ENCODE results near the gene ZNF689. TPM values are rescaled to one million over a fixed set of nuclear protein-coding genes. Genes with fewer than 3 reads are reported as not detected.

Gene ZNF689
- total RNA-seq, 1 experiment from 2014 or later: 12.0 TPM

GRCh38 chr16:30570636-30571444 is 39.3 kb downstream of the ZNF689 start:
- in situ Hi-C loops (cut with HindIII; ENCODE audit: low pct_unique_long_range_greater_than_20kb, low sequenced_read_pairs): no loop called here
- DNase-seq (ENCODE audit: low read depth): no peak

DNA sequence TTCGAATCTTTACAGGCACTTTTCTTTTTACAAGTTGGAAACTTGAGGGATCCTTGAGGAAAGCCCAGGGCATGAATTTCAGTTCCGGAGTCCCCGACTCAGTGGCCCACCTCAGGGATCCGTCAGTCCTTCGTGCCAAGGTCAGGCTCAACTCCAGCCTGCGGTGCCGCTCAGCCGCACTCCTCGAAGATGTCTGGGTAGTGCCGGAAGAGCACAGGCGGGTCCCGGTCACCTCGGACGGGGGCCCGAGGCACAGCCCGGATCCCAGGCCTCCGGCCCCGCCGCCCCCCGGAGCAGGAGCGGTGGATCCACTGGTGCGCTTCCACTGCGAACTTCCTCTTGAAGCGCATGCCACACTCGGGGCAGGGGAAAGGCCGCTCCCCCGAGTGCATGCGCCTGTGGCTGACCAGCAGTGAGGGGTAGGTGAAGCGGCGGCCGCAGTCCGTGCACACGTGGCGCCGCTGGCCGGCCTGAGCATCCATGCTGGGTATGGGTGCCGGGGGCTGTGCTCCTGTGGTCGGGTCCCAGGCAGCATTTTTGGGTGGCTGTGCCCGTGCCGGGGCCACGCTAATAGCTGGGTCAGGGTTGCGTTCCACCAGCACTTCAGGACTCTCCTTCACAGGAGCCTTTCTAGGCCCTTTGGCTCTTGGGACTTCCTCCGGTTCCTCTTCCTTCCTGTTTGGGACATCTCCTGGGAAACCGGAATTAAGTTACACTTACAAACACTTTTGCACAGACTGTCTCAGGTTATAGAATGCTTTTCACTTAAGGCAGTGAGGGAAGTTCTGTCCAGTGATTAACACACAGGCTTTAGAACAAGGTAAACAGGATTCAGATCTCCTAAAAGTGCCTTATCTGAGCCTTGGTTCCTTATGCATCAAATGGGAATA is 40.2 kb downstream of the ZNF689 start:
- no peak for DNase-seq (ENCODE audit: low read depth)
- in situ Hi-C loops (cut with HindIII; ENCODE audit: low pct_unique_long_range_greater_than_20kb, low sequenced_read_pairs): no loop called here

DNA sequence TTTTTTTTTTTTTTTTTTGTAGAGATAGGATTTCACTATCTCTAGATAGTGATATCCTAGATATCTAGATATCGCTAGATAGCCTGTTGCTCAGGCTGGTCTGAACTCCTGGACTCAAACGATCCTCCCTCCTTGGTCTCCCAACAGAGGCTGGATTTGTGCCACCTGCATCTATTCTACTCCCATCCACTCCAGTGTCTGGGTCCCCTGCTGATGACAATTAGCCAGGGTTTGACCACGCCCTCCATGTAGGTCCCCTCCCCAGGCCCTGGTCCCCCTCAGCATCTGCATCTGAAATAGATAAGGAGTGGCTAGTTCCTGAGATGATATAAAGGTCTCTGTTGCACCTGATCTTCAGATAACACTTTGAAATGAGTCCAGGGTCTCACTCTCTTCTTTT is 40.9 kb downstream of the ZNF689 start:
- in situ Hi-C loops (cut with HindIII; ENCODE audit: low pct_unique_long_range_greater_than_20kb, low sequenced_read_pairs): no loop called here
- DNase-seq (ENCODE audit: low read depth): no peak

- in situ Hi-C loops (cut with HindIII; ENCODE audit: low pct_unique_long_range_greater_than_20kb, low sequenced_read_pairs): no loop called here
- peak; percentile 39 for DNase-seq (ENCODE audit: low read depth)
These were observed 42.1 kb downstream of the ZNF689 start for GRCh38 chr16:30567991-30568638.

- in situ Hi-C loops (cut with HindIII; ENCODE audit: low pct_unique_long_range_greater_than_20kb, low sequenced_read_pairs): no loop called here
These were observed 42.8 kb downstream of the ZNF689 start for GRCh38 chr16:30567160-30567990.

DNA sequence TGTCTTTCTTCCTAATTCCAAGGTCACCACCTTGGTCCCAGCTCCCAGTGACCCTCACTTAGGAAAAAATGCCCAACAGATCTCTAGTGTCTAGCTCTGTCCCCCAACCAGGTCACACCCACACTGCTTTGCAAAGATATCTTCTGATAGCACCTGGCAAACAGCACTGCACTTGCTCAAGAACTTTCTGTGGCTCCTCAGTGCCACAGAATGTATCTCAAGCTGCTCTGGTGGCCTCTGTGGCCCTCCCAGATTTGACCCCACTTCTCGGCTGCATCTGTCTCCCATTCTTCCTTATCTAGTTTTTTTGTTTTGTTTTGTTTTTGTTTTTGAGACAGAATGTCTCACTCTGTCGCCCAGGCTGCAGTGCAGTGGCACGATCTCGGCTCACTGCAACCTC is 43.7 kb downstream of the ZNF689 start:
- in situ Hi-C loops (cut with HindIII; ENCODE audit: low pct_unique_long_range_greater_than_20kb, low sequenced_read_pairs): no loop called here
- DNase-seq (ENCODE audit: low read depth): no peak

More at GRCh38 chr16:30567160-30567990, 42.8 kb downstream of the ZNF689 start:
- peak; percentile 65 for DNase-seq (ENCODE audit: low read depth)

DNA sequence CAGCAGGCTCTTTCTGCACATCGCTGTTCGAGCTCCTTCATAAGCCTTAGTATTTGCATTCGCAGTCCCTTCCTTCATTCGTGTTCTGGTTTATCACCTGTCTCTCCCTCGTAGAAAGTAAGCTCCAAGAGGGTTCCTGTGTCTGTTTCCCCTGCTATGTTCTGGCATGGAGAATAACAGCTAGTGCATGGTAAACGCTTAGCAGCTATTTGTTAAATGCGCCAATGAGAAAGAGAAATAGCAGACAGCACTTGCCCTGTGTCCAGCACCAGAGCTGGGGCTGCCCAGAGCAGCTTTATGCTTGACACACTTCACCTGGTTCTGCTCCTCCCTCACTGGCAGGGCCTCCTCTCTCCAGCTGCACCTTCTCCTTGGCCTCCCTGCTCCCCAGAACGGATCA is 44.2 kb downstream of the ZNF689 start:
- in situ Hi-C loops (cut with HindIII; ENCODE audit: low pct_unique_long_range_greater_than_20kb, low sequenced_read_pairs): no loop called here

DNA sequence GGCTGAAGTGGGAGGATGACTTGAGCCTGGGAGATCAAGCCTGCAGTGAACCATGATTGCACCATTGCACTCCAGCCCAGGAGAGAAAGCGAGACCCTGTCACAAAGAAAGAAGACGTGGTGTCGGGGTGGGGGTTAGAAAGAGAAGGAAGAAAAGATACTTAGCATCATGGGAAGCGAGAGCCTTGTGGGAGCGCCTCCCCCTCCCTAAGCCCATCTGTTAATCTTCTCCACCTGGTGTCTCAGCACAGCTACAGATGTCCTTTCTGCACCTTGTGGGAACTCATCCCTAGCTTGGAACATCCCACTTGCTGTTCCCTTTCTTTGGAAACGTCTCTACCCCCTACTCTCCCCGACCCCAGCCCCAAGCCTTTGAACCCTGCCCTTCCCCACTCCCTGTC is 44.7 kb downstream of the ZNF689 start:
- in situ Hi-C loops (cut with HindIII; ENCODE audit: low pct_unique_long_range_greater_than_20kb, low sequenced_read_pairs): no loop called here
- DNase-seq (ENCODE audit: low read depth): no peak

More for the DNA sequence above, 44.2 kb downstream of the ZNF689 start:
- DNase-seq (ENCODE audit: low read depth): no peak

- in situ Hi-C loops (cut with HindIII; ENCODE audit: low pct_unique_long_range_greater_than_20kb, low sequenced_read_pairs): no loop called here
- no peak for DNase-seq (ENCODE audit: low read depth)
These were observed 48.2 kb downstream of the ZNF689 start for GRCh38 chr16:30562021-30562420.

DNA sequence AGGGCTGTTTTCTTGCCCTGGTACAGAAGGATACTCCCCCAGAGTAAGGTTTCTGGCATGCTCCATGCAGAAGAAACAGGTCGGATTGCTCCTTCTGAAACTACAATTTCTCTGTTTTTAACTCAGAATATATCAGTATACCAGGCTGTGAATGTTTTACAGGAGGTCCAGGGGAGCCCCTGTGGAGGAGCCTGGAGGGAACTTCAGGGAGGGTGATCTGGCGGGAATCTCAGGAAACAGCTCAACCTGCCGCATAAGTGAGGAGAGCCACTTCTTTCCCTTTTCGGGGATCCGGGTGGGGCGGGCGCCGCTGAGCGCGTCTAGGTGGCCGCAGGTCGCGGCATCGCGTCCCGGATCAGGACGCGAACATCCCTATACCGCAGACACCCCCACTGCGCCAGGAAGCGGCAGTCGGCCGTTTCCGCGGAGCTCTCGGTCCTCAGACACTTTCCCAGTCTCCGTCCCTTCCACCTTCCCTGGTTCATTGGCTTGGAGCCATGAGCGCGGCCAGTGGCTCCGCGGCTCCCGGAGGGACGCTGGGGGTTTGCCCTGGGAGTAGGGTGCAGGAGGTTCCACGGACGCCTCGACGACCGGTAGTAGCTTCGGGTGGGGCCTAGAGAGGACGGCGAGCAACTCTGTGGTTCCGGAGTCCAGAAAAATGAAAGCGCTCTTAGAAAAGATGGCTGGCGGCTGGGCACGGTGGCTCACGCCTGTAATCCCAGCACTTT is 48.9 kb downstream of the ZNF689 start:
- no peak for DNase-seq (ENCODE audit: low read depth)
- in situ Hi-C loops (cut with HindIII; ENCODE audit: low pct_unique_long_range_greater_than_20kb, low sequenced_read_pairs): no loop called here

GRCh38 chr16:30559690-30560089 is 50.5 kb downstream of the ZNF689 start:
- in situ Hi-C loops (cut with HindIII; ENCODE audit: low pct_unique_long_range_greater_than_20kb, low sequenced_read_pairs): no loop called here
- DNase-seq (ENCODE audit: low read depth): no peak

- no peak for DNase-seq (ENCODE audit: low read depth)
- in situ Hi-C loops (cut with HindIII; ENCODE audit: low pct_unique_long_range_greater_than_20kb, low sequenced_read_pairs): no loop called here
These were observed 51.3 kb downstream of the ZNF689 start for GRCh38 chr16:30558789-30559377.

- DNase-seq (ENCODE audit: low read depth): peak; percentile 99
- in situ Hi-C loops (cut with HindIII; ENCODE audit: low pct_unique_long_range_greater_than_20kb, low sequenced_read_pairs): no loop called here
These were observed 52.0 kb downstream of the ZNF689 start, which contains the start of gene ZNF764 for GRCh38 chr16:30557957-30558788. TSS of gene ZNF764 (minus strand) at chr16:30558374. CDS start at chr16:30558182, 192 bp downstream.

DNA sequence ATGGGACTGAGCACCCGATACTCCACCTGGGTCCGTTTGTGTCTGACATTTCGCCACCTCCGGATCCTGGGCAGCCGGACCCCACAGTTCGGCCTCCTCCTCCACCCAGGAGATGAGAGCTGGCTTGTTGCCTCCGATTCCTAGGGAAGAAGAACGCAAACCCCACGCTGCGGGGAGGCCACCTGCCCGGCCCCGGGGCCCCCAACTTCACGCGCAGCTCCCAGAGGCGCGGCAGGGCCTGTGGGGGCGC is 52.6 kb downstream of the ZNF689 start:
- in situ Hi-C loops (cut with HindIII; ENCODE audit: low pct_unique_long_range_greater_than_20kb, low sequenced_read_pairs): no loop called here
- no peak for DNase-seq (ENCODE audit: low read depth)

- in situ Hi-C loops (cut with HindIII; ENCODE audit: low pct_unique_long_range_greater_than_20kb, low sequenced_read_pairs): no loop called here
- no peak for DNase-seq (ENCODE audit: low read depth)
These were observed 54.1 kb downstream of the ZNF689 start for GRCh38 chr16:30556125-30556473.

DNA sequence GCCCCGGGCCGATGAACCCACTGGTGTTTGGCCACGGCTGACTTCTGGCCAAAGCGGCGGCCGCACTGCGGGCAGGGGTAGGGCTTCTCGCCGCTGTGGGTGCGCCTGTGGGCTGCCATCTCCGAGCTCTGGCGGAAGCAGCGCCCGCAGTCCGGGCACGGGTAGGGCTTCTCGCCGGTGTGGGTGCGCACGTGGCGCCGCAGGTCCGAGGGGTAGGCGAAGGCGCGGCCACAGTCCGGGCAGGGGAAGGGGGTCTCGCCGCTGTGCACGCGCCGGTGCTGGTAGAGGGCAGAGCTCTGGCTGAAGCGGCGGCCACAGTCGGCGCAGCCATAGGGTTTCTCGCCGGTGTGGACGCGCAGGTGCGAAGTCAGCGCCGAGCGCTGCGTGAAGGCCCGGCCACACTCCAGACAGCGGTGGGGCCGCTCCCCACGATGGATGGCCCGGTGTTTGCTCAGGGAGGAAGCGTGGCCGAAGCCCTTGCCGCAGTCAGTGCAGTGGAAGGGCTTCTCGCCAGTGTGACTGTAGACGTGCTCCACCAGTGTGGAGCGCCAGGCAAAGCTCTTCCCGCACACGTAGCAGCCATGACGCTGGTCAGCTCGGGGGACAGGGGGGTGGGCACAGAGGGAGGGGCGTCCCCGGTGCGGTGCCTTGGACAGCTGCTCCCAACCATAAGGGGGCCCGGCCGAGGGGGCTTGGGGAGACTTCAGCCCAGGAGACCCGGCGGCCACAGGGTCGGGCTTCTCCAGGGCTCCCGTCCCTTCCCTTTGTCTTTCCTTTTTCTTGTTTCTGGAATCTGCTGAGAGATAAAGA is 54.7 kb downstream of the ZNF689 start:
- in situ Hi-C loops (cut with HindIII; ENCODE audit: low pct_unique_long_range_greater_than_20kb, low sequenced_read_pairs): no loop called here
- DNase-seq (ENCODE audit: low read depth): no peak

Measured in Caki2 (cell line).